HCT116 (cell line): ENCODE measurements around the gene CLOCK. TPM values are rescaled to one million over a fixed set of nuclear protein-coding genes. Genes with fewer than 3 reads are reported as not detected.

Experiments
- ATAC-seq: fragments of 200-7000 bp; cut with Tn5 transposase; 2 replicates; pipeline ENCODE4 v1.9.1; 2020; ENCODE audit warnings: mild to moderate bottlenecking, moderate library complexity
- BruUV-seq: library from RNA; stranded (reverse); fragments of 400-500 nt; replicated peaks from 2 replicates; lab custom pipeline; 2021; lab: Mats Ljungman, UMichigan
- CTCF ChIA-PET: fragments of 300-600 bp; sonication (Branson Sonifier 250); formaldehyde crosslinking; loops from one replicate; lab custom pipeline; 2021; ENCODE audit warnings: antibody characterized with exemption; lab: Charles Lee
- POLR2A ChIA-PET: fragments of 300-600, 350-600 bp; sonication (Branson Sonifier 250); formaldehyde crosslinking; loops from one replicate; lab custom pipeline; 2021; ENCODE audit warnings: antibody characterized with exemption; lab: Charles Lee
- RAD21 ChIA-PET, 2 experiments: fragments of 300-600 bp; sonication (Branson Sonifier 250); formaldehyde crosslinking; loops; one replicate each; lab custom pipeline; 2023; ENCODE audit warnings: low total read pairs in 2 of 2; ENCODE audit not compliant: uncharacterized antibody in 2 of 2, unreplicated experiment in 2 of 2, low non-redundant PET in 1 of 2; lab: Charles Lee
- DNase-seq: peaks from one replicate; pipeline ENCODE4 v3.0.0-alpha.2; 2010; ENCODE audit warnings: low read depth, low spot score
- H2AFZ ChIP-seq: fragments of 200-600 bp; shearing (Covaris generic), sonication (generic); 2 replicates; pipeline ENCODE4 v1.6.1; 2017; ENCODE audit warnings: low read depth, mixed run types, mixed read lengths, antibody characterized with exemption, low read length; ENCODE audit not compliant: poor library complexity, severe bottlenecking
- H3K27ac ChIP-seq: 2 replicates; pipeline ENCODE4 v1.5.1; 2012; ENCODE audit warnings: low read depth, low read length
- H3K27me3 ChIP-seq: fragments of 200-600 bp; sonication (generic); 2 replicates; pipeline ENCODE4 v1.6.1; 2016; ENCODE audit warnings: mixed run types, low read length, mixed read lengths; ENCODE audit not compliant: insufficient read depth
- H3K36me3 ChIP-seq, 2 experiments: fragments of 200-500 bp in 1 of 2; fragments of 200-600 bp in 1 of 2; sonication (Bioruptor generic) in 1 of 2; sonication (generic) in 1 of 2; 2 replicates each; pipeline versions ENCODE4 v1.5.1 to v1.6.1; 2014 to 2016; ENCODE audit warnings: low read length in 2 of 2, inconsistent platforms in 1 of 2, mixed read lengths in 1 of 2, mixed run types in 1 of 2; ENCODE audit not compliant: insufficient read depth in 2 of 2, control insufficient read depth in 1 of 2
- H3K4me1 ChIP-seq, 2 experiments: fragments of 200-600 bp in 1 of 2; sonication (generic) in 1 of 2; 2 replicates each; pipeline versions ENCODE4 v1.5.1 to v1.6.1; 2012 to 2017; ENCODE audit warnings: low read length in 2 of 2, inconsistent platforms in 1 of 2, mild to moderate bottlenecking in 1 of 2, mixed read lengths in 1 of 2, mixed run types in 1 of 2, moderate library complexity in 1 of 2; ENCODE audit not compliant: insufficient read depth in 2 of 2, control insufficient read depth in 1 of 2
- H3K4me2 ChIP-seq: fragments of 200-600 bp; sonication (generic); 2 replicates; pipeline ENCODE4 v1.6.1; 2017; ENCODE audit warnings: mixed run types, low read length, mixed read lengths
- H3K4me3 ChIP-seq, 2 experiments: fragments of 200-600 bp in 1 of 2; sonication (generic) in 1 of 2; replicated peaks in 1 of 2; 2 replicates each; pipeline ENCODE4 v1.5.1; 2011 to 2016; ENCODE audit warnings: low read length in 2 of 2, control low read depth in 1 of 2, low read depth in 1 of 2, mild to moderate bottlenecking in 1 of 2, mixed read lengths in 1 of 2, mixed run types in 1 of 2
- H3K79me2 ChIP-seq: fragments of 200-600 bp; sonication (generic); 2 replicates; pipeline ENCODE4 v1.6.1; 2017; ENCODE audit warnings: mild to moderate bottlenecking, mixed run types, low read length, moderate library complexity, mixed read lengths; ENCODE audit not compliant: insufficient read depth
- H3K9ac ChIP-seq: fragments of 200-600 bp; sonication (generic); 2 replicates; pipeline ENCODE4 v1.6.1; 2016; ENCODE audit warnings: low read length, mixed read lengths
- H3K9me2 ChIP-seq: fragments of 200-600 bp; sonication (generic), shearing (Covaris generic); 2 replicates; pipeline ENCODE4 v1.6.1; 2017; ENCODE audit warnings: mixed run types, mild to moderate bottlenecking, moderate library complexity; ENCODE audit not compliant: insufficient read depth
- H3K9me3 ChIP-seq, 2 experiments: fragments of 200-500 bp in 1 of 2; fragments of 200-600 bp in 1 of 2; sonication (Bioruptor generic) in 1 of 2; sonication (generic) in 1 of 2; 2 replicates each; pipeline ENCODE4 v1.6.1; 2014 to 2017; ENCODE audit warnings: low read length in 2 of 2, mixed read lengths in 2 of 2, inconsistent platforms in 1 of 2, low read depth in 1 of 2, mild to moderate bottlenecking in 1 of 2, mixed run types in 1 of 2, moderate library complexity in 1 of 2; ENCODE audit not compliant: control insufficient read depth in 1 of 2, insufficient read depth in 1 of 2
- H4K20me1 ChIP-seq: fragments of 200-600 bp; sonication (generic), shearing (Covaris generic); 2 replicates; pipeline ENCODE4 v1.6.1; 2017; ENCODE audit warnings: mixed run types, mild to moderate bottlenecking, moderate library complexity; ENCODE audit not compliant: insufficient read depth
- ATF3 ChIP-seq: IDR thresholded peaks from 2 replicates; pipeline ENCODE4 v1.6.1; 2012
- EGR1 ChIP-seq: IDR thresholded peaks from 2 replicates; pipeline ENCODE4 v1.6.1; 2012; ENCODE audit warnings: low read depth
- ELF1 ChIP-seq: IDR thresholded peaks from 2 replicates; pipeline ENCODE4 v1.6.1; 2012; ENCODE audit warnings: low read depth, borderline replicate concordance
- EZH2 ChIP-seq: fragments of 200-600 bp; sonication (generic); IDR thresholded peaks from 2 replicates; pipeline ENCODE4 v1.6.1; 2017; ENCODE audit warnings: antibody characterized with exemption, mixed run types
- EZH2phosphoT487 ChIP-seq: fragments of 200-600 bp; IDR thresholded peaks from 2 replicates; pipeline ENCODE4 v1.6.1; 2018; ENCODE audit warnings: antibody characterized with exemption, borderline replicate concordance
- JUND ChIP-seq: IDR thresholded peaks from 2 replicates; pipeline ENCODE4 v1.6.1; 2012
- POLR2A ChIP-seq: IDR thresholded peaks from 2 replicates; pipeline ENCODE4 v1.7.0; 2011; ENCODE audit warnings: borderline replicate concordance; ENCODE audit not compliant: insufficient read depth, insufficient read length; ENCODE audit errors: extremely low read depth
- POLR2AphosphoS5 ChIP-seq: IDR thresholded peaks from 2 replicates; pipeline ENCODE4 v1.6.1; 2011; ENCODE audit warnings: mild to moderate bottlenecking, low read depth, low read length, moderate library complexity
- REST ChIP-seq: IDR thresholded peaks from 2 replicates; pipeline ENCODE4 v1.6.1; 2012; ENCODE audit warnings: low read depth
- SP1 ChIP-seq: IDR thresholded peaks from 2 replicates; pipeline ENCODE4 v1.6.1; 2012; ENCODE audit warnings: low read depth
- SRF ChIP-seq: IDR thresholded peaks from 2 replicates; pipeline ENCODE4 v1.6.1; 2012; ENCODE audit warnings: low read depth
- ZBTB33 ChIP-seq: IDR thresholded peaks from 2 replicates; pipeline ENCODE4 v1.6.1; 2011; ENCODE audit warnings: mild to moderate bottlenecking, low read length, moderate library complexity; ENCODE audit not compliant: insufficient replicate concordance; ENCODE audit errors: extremely low read depth
- ZNF274 ChIP-seq: fragments of 200-500 bp; sonication (Bioruptor generic); IDR thresholded peaks from 2 replicates; pipeline ENCODE4 v1.6.1; 2014; ENCODE audit warnings: mild to moderate bottlenecking, low read depth, low read length, inconsistent platforms
- intact Hi-C: fragments of 100-400 bp; cut with micrococcal nuclease; formaldehyde crosslinking; loops from 2 replicates; pipeline ENCODE4 v1.10.0; 2022
- total RNA-seq: library from RNA; stranded (reverse); gene quantifications from one replicate; pipeline ENCODE4 v1.2.1, GENCODE V29; 2021; ENCODE audit not compliant: unreplicated experiment

Gene CLOCK
- total RNA-seq, 1 experiment from 2014 or later = 38.7 TPM

DNA sequence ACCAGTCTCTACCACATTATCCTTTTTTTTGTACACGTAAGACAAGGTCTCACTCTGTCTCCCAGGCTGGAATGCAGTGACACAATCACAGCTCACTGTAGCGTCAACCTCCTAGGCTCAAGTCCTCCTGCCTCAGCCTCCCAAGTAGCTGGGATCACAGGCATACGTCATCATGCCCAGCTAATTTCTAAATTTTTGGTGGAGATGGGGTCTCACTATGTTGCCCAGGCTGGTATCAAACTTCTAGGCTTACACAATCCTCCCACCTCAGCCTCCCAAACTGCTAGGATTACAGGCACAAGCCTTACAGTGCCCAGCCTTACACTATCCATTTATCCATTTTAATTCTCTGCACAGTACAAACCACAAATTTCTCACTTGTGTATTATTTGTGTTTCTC is 58.0 kb downstream of the CLOCK start:
- H3K79me2 ChIP-seq = peaks cover 45% of the 10 kb centered on the region
- H2AFZ ChIP-seq = no peak overlapping the region
- ChIA-PET POLR2A (no interaction called here), CTCF (no interaction called here)
- peaks cover 0 to 29% of the 10 kb centered on the region in 2 experiments; a peak in 2 of 4 replicates for H3K36me3 ChIP-seq
- H4K20me1 ChIP-seq = no peaks in the 10 kb centered on the region
- no peaks in the 10 kb centered on the region for H3K9me3 ChIP-seq
- no TSS peak for BruUV-seq
- no peak for DNase-seq
- intact Hi-C loops = no loop called here
- no peak for ATAC-seq
- no peaks in the 10 kb centered on the region for H3K4me1 ChIP-seq
- no peak overlapping the region for H3K9ac ChIP-seq
- H3K27me3 ChIP-seq = no peaks in the 10 kb centered on the region
- TF ChIP-seq SRF (no peak), ZBTB33 (no peak), REST (no peak), ZNF274 (no peak), SP1 (no peak), EGR1 (no peak), ELF1 (no peak), ATF3 (no peak), POLR2AphosphoS5 (no peak), JUND (no peak), EZH2 (no peak), POLR2A (no peak), EZH2phosphoT487 (no peak)
- TF ChIP-seq, all 23 proteins: peak for 0
- H3K4me3 ChIP-seq = no peak overlapping the region
- H3K9me2 ChIP-seq = no peaks in the 10 kb centered on the region
- no peak overlapping the region for H3K4me2 ChIP-seq
- H3K27ac ChIP-seq = no peak overlapping the region
- RAD21 ChIA-PET = no interaction called here
